GM18498 (cell line): ENCODE results near the gene TP53AIP1.

ENCODE experiments used
- ATAC-seq: cut with Tn5 transposase; IDR thresholded peaks from one replicate; pipeline ENCODE4 v1.9.1; 2021; ENCODE audit warnings: mild to moderate bottlenecking, moderate library complexity; ENCODE audit not compliant: unreplicated experiment

TP53AIP1 gene

GRCh38 chr11:128942817-128943427 is at the start of gene TP53AIP1:
TSS of gene TP53AIP1 (minus strand) at chr11:128942871. CDS start at chr11:128937818, 5,053 bp downstream.
- no peak for ATAC-seq

- no peak for ATAC-seq
Measured at GRCh38 chr11:128988242-128988970, 45.7 kb upstream of the TP53AIP1 start.

GRCh38 chr11:128985880-128986279 is 43.2 kb upstream of the TP53AIP1 start:
- ATAC-seq, result no peak

GRCh38 chr11:128983023-128983422 is 40.4 kb upstream of the TP53AIP1 start:
- ATAC-seq, result no peak

GRCh38 chr11:128981254-128981653 is 38.6 kb upstream of the TP53AIP1 start:
- no peak for ATAC-seq

GRCh38 chr11:128970598-128971190 is 28.0 kb upstream of the TP53AIP1 start:
- no peak for ATAC-seq

- no peak for ATAC-seq
Measured at GRCh38 chr11:128968916-128969315, 26.2 kb upstream of the TP53AIP1 start.

- no peak for ATAC-seq
Measured at GRCh38 chr11:128967578-128967977, 24.9 kb upstream of the TP53AIP1 start.

- ATAC-seq, result peak; percentile 97
Measured at GRCh38 chr11:128965485-128965884, 22.8 kb upstream of the TP53AIP1 start.

- no peak for ATAC-seq
Measured at GRCh38 chr11:128964463-128964930, 21.8 kb upstream of the TP53AIP1 start.

GRCh38 chr11:128963744-128964325 is 21.2 kb upstream of the TP53AIP1 start:
- no peak for ATAC-seq

GRCh38 chr11:128962896-128963295 is 20.2 kb upstream of the TP53AIP1 start:
- no peak for ATAC-seq

GRCh38 chr11:128961645-128962044 is 19.0 kb upstream of the TP53AIP1 start:
- ATAC-seq, result no peak

- ATAC-seq, result no peak
Measured at GRCh38 chr11:128957202-128957482, 14.5 kb upstream of the TP53AIP1 start.

GRCh38 chr11:128956401-128957201 is 13.9 kb upstream of the TP53AIP1 start:
- ATAC-seq, result peak; percentile 71

- ATAC-seq, result no peak
Measured at GRCh38 chr11:128955636-128956035, 13.0 kb upstream of the TP53AIP1 start.

GRCh38 chr11:128953151-128953550 is 10.5 kb upstream of the TP53AIP1 start:
- no peak for ATAC-seq

- no peak for ATAC-seq
Measured at GRCh38 chr11:128949791-128950454, 7.3 kb upstream of the TP53AIP1 start.

- ATAC-seq, result no peak
Measured at GRCh38 chr11:128948583-128948982, 5.9 kb upstream of the TP53AIP1 start.

- ATAC-seq, result no peak
Measured at GRCh38 chr11:128947773-128948172, 5.1 kb upstream of the TP53AIP1 start.
